Effector CD8-positive, alpha-beta T cell (primary cell): ENCODE measurements around the gene OLFML1.

ENCODE experiments used
- DNase-seq: peaks from one replicate; lab custom pipeline; 2025; lab: John Stamatoyannopoulos, UW

The OLFML1 gene

DNA sequence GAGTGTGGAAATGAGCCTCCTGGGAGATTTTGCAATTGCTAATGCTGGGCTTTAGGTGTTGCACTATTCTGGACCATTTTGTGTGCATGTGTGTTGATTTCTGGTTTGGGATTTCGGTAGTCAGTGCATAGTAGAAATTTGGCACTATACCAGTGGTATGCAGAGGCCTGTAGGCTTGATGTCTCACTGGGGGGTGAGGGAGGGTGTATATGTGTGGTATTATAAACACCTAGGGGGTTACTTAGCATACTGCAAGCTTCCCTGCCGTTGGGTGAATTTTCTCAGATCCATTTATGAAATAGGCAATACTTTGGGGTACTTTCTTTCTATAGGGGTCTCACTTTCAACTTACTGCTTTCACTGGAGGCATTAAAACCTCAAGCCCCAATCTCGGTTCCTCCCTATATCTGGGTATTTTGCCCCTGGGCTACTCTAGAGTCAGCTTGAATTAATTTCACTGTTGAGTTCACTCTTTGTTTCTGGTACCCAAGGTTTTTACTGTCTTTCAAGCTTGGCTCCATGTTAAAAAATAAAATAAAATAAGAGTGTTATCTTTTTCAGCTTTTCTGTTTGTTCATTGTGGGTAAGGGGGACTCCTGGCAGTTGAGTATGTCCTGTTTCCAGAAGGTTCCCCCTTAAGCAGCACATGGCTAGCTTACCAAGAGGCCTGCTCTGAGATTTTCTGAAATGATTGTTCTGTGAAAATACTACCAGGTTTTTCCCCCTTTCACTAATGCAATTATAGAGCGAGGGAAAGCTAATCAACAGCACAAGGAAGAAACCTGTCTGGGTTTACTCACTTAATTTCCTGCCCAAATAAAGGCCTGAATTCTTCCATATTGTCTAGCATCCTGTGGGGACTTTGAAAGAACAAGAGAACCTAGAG, 74.3 kb downstream of the OLFML1 start:
- DNase-seq: no peak
